ENCODE data around the gene FAM171A1.

DNA sequence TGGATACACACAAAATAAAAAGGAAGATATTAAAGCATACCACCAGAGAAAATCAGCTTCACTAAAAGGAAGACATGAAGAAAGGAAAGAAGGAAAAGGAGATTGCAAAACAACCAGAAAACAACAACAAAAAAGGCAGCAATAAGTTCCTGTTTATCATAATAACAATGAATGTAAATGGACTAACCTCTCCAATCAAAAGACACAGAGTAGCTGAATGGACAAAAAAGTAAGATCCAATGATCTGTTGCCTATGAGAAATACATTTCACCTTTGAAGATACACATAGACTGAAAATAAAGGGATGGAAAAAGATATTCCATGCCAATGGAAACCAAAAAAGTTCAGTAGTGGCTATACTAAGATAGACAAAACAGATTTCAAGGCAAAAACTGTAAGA is 30.3 kb upstream of the FAM171A1 start:
- TF ChIP-seq GATA2 (IDR thresholded peaks at IDR 0.05; ENCODE audit: low read depth, low read length) (no peak), GATA3 (IDR thresholded peaks at IDR 0.05; ENCODE audit: low read depth, low read length) (no peak)
